BLaER1 (cell line): ENCODE data around the gene ODF2.

ENCODE experiments used
- H3K27ac ChIP-seq: shearing (Covaris generic); formaldehyde crosslinking; 2 replicates; pipeline ENCODE4 v1.8.1; 2022
- H3K27me3 ChIP-seq: shearing (Covaris generic); formaldehyde crosslinking; 2 replicates; pipeline ENCODE4 v1.8.1; 2022
- H3K36me3 ChIP-seq: shearing (Covaris generic); formaldehyde crosslinking; 2 replicates; pipeline ENCODE4 v1.8.1; 2022
- H3K4me1 ChIP-seq: shearing (Covaris generic); formaldehyde crosslinking; 2 replicates; pipeline ENCODE4 v1.8.1; 2022
- H3K4me2 ChIP-seq: shearing (Covaris generic); formaldehyde crosslinking; 2 replicates; pipeline ENCODE4 v1.8.1; 2022
- H3K4me3 ChIP-seq: shearing (Covaris generic); formaldehyde crosslinking; 2 replicates; pipeline ENCODE4 v1.8.1; 2022
- H3K9ac ChIP-seq: shearing (Covaris generic); formaldehyde crosslinking; 2 replicates; pipeline ENCODE4 v1.8.1; 2022
- H3K9me3 ChIP-seq: shearing (Covaris generic); formaldehyde crosslinking; 2 replicates; pipeline ENCODE4 v1.8.1; 2022
- H4K20me1 ChIP-seq: shearing (Covaris generic); formaldehyde crosslinking; 2 replicates; pipeline ENCODE4 v1.8.1; 2022
- Cebpa-rat ChIP-seq: shearing (Covaris generic); IDR thresholded peaks from 2 replicates; pipeline ENCODE4 v1.8.1; 2022

The ODF2 gene

DNA sequence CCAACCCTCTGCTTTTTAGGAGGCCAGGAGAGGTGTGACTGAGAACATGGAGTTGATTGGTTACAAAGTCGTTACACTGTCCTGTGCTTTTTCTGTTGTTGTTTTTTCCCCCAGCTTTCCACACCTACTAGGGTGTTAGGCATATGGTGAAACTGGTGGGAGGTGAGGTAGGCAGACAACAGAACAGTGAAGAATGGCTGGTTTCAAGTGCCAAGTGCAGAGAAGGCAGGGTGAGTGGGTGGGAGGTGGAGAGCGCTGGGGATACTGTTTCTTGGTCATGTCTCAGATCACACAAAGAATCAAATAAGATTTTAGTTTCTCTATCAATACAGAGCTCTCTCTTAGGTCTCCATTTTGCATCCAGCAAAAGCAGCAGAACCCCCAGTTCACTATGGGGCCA is 94.4 kb downstream of the ODF2 start:
- TF ChIP-seq Cebpa-rat, result no peak
- Histone ChIP-seq H3K27ac (no peak overlapping the region), H3K4me2 (no peak overlapping the region)

More for the DNA sequence above, 94.4 kb downstream of the ODF2 start:
- Histone ChIP-seq H4K20me1 (peaks cover 27% of the 10 kb centered on the region), H3K9me3 (no peaks in the 10 kb centered on the region), H3K9ac (no peak overlapping the region), H3K36me3 (no peaks in the 10 kb centered on the region), H3K4me3 (no peak overlapping the region), H3K27me3 (no peaks in the 10 kb centered on the region), H3K4me1 (peaks cover 38% of the 10 kb centered on the region)
